ENCODE measurements around the gene OGFR. TPM values are rescaled to one million over a fixed set of nuclear protein-coding genes. Genes with fewer than 3 reads are reported as not detected.

OGFR gene
- total RNA-seq, 1 experiment from 2014 or later = 78.9 TPM

GRCh38 chr20:62832951-62833391 lies 28.3 kb downstream of the OGFR start:
- H3K79me2 ChIP-seq (ENCODE audit: low read length) = no peaks in the 10 kb centered on the region
- peaks cover 27% of the 10 kb centered on the region for H3K4me1 ChIP-seq (ENCODE audit: insufficient read depth, low read length)
- H3K9me3 ChIP-seq (ENCODE audit: low read length) = no peaks in the 10 kb centered on the region
- no peaks in the 10 kb centered on the region for H3F3A ChIP-seq (ENCODE audit: low read length, unreplicated experiment)
- no peaks in the 10 kb centered on the region for H4K20me1 ChIP-seq (ENCODE audit: low read length)
- H3K4me3 ChIP-seq (ENCODE audit: low read length) = peak overlapping the region; percentile 36
- H3K9ac ChIP-seq (ENCODE audit: low read length) = no peak overlapping the region
- no peaks in the 10 kb centered on the region for H3K36me3 ChIP-seq (ENCODE audit: low read depth, low read length)
- no peaks in the 10 kb centered on the region for H3K27me3 ChIP-seq (ENCODE audit: low read length)
- ChIA-PET CTCF (interaction anchor here (1.8 kb wide), 1 partner anchor 10 kb away, joined by 8 read pairs; no protein-coding TSS in a partner anchor), POLR2A (ENCODE audit: unreplicated experiment) (no interaction called here)
- no peak for TF ChIP-seq EZH2 (IDR thresholded peaks at IDR 0.05; ENCODE audit: low read length, unreplicated experiment)
- TF ChIP-seq EZH2phosphoT487 (IDR thresholded peaks at IDR 0.05; ENCODE audit: borderline replicate concordance, low read length) = no peak
- TF ChIP-seq CTCF (conservative IDR thresholded peaks at IDR 0.05; ENCODE audit: low read depth, low read length) = no peak
- peak overlapping the region; percentile 65 for H2AFZ ChIP-seq (ENCODE audit: low read length)
- BruUV-seq (replicated peaks) = no TSS peak
- H3K27ac ChIP-seq (ENCODE audit: low read length) = no peak overlapping the region
- ATAC-seq (peak; percentile 28), DNase-seq (no peak)
- H3K9me2 ChIP-seq (replicated peaks; ENCODE audit: low read length) = no peaks in the 10 kb centered on the region
- H3K4me2 ChIP-seq (ENCODE audit: low read length) = peak overlapping the region; percentile 72
- intact Hi-C loops (cut with micrococcal nuclease) = no loop called here

- no peak for ATAC-seq
- H3K4me1 ChIP-seq (ENCODE audit: insufficient read depth, low read length) = peaks cover 28% of the 10 kb centered on the region
- CTCF ChIA-PET = interaction anchor here (0.5 to 0.6 kb wide), 2 partner anchors 10 to 12 kb away, joined by 3 to 11 read pairs; no protein-coding TSS in a partner anchor
These were observed 30.5 kb downstream of the OGFR start for GRCh38 chr20:62834967-62835730.

More at GRCh38 chr20:62834967-62835730, 30.5 kb downstream of the OGFR start:
- Histone ChIP-seq H3K36me3 (ENCODE audit: low read depth, low read length) (no peaks in the 10 kb centered on the region), H2AFZ (ENCODE audit: low read length) (no peak overlapping the region), H3K27me3 (ENCODE audit: low read length) (no peaks in the 10 kb centered on the region), H3K4me2 (ENCODE audit: low read length) (peak overlapping the region; percentile 76; the same call in 1 of the 2 replicates), H3K9me3 (ENCODE audit: low read length) (no peaks in the 10 kb centered on the region), H3K9ac (ENCODE audit: low read length) (no peak overlapping the region), H4K20me1 (ENCODE audit: low read length) (no peaks in the 10 kb centered on the region), H3K79me2 (ENCODE audit: low read length) (no peaks in the 10 kb centered on the region), H3K27ac (ENCODE audit: low read length) (no peak overlapping the region), H3K4me3 (ENCODE audit: low read length) (no peak overlapping the region), H3F3A (ENCODE audit: low read length, unreplicated experiment) (no peaks in the 10 kb centered on the region), H3K9me2 (replicated peaks; ENCODE audit: low read length) (no peaks in the 10 kb centered on the region)
- TF ChIP-seq EZH2phosphoT487 (IDR thresholded peaks at IDR 0.05; ENCODE audit: borderline replicate concordance, low read length) (no peak), CTCF (conservative IDR thresholded peaks at IDR 0.05; ENCODE audit: low read depth, low read length) (no peak), EZH2 (IDR thresholded peaks at IDR 0.05; ENCODE audit: low read length, unreplicated experiment) (no peak)
- no TSS peak for BruUV-seq (replicated peaks)
- DNase-seq = no peak
- POLR2A ChIA-PET (ENCODE audit: unreplicated experiment) = no interaction called here
- intact Hi-C loops (cut with micrococcal nuclease) = no loop called here

All from PC-3 (cell line).